H9 (cell line): ENCODE results near the gene PHACTR4. TPM values are rescaled to one million over a fixed set of nuclear protein-coding genes. Genes with fewer than 3 reads are reported as not detected.

Experiments
- DNase-seq: peaks from one replicate; pipeline ENCODE4 v3.0.0-alpha.2; 2017
- H2AFZ ChIP-seq: one replicate; pipeline ENCODE4 v1.6.1; 2013; ENCODE audit warnings: mild to moderate bottlenecking, low read length, control low read depth, moderate library complexity
- H2AK5ac ChIP-seq: 2 replicates; pipeline ENCODE4 v1.6.1; 2013; ENCODE audit warnings: low read length, control low read depth, mixed read lengths; ENCODE audit not compliant: insufficient read length
- H2BK120ac ChIP-seq: one replicate; pipeline ENCODE4 v1.6.1; 2013; ENCODE audit warnings: low read depth, mild to moderate bottlenecking, low read length, control low read depth, inconsistent platforms; ENCODE audit not compliant: poor library complexity, severe bottlenecking
- H2BK12ac ChIP-seq: 2 replicates; pipeline ENCODE4 v1.6.1; 2013; ENCODE audit warnings: low read length, control low read depth, mixed read lengths, low read depth; ENCODE audit not compliant: insufficient read length
- H2BK15ac ChIP-seq: 2 replicates; pipeline ENCODE4 v1.6.1; 2013; ENCODE audit warnings: low read depth, low read length, control low read depth
- H2BK20ac ChIP-seq: one replicate; pipeline ENCODE4 v1.6.1; 2013; ENCODE audit warnings: low read depth, mild to moderate bottlenecking, low read length, control low read depth, inconsistent platforms; ENCODE audit not compliant: poor library complexity, severe bottlenecking
- H2BK5ac ChIP-seq: 2 replicates; pipeline ENCODE4 v1.6.1; 2013; ENCODE audit warnings: low read length, control low read depth, mixed read lengths; ENCODE audit not compliant: insufficient read length
- H3K14ac ChIP-seq: 2 replicates; pipeline ENCODE4 v1.6.1; 2013; ENCODE audit warnings: low read length, control low read depth; ENCODE audit not compliant: insufficient read depth
- H3K18ac ChIP-seq: 2 replicates; pipeline ENCODE4 v1.6.1; 2013; ENCODE audit warnings: low read depth, mild to moderate bottlenecking, mixed read lengths, low read length, control low read depth; ENCODE audit not compliant: insufficient read length
- H3K23ac ChIP-seq: 2 replicates; pipeline ENCODE4 v1.6.1; 2013; ENCODE audit warnings: low read length, control low read depth, mixed read lengths, low read depth; ENCODE audit not compliant: insufficient read length
- H3K23me2 ChIP-seq: 2 replicates; pipeline ENCODE4 v1.6.1; 2013; ENCODE audit warnings: low read depth, mild to moderate bottlenecking, mixed read lengths, low read length, control low read depth; ENCODE audit not compliant: insufficient read length, poor library complexity, severe bottlenecking
- H3K27ac ChIP-seq: 2 replicates; pipeline ENCODE4 v1.5.1; 2013; ENCODE audit warnings: low read length, control low read depth, mixed read lengths, low read depth; ENCODE audit not compliant: insufficient read length
- H3K27me3 ChIP-seq: 2 replicates; pipeline ENCODE4 v1.6.1; 2013; ENCODE audit warnings: low read length, control low read depth, inconsistent platforms; ENCODE audit not compliant: insufficient read depth
- H3K4ac ChIP-seq: 2 replicates; pipeline ENCODE4 v1.6.1; 2013; ENCODE audit warnings: low read depth, mild to moderate bottlenecking, control low read depth, inconsistent platforms, low read length, moderate library complexity
- H3K4me1 ChIP-seq: 2 replicates; pipeline ENCODE4 v1.6.1; 2013; ENCODE audit warnings: low read length, control low read depth, inconsistent platforms; ENCODE audit not compliant: insufficient read depth
- H3K4me2 ChIP-seq: 2 replicates; pipeline ENCODE4 v1.6.1; 2013; ENCODE audit warnings: low read length, control low read depth, mixed read lengths; ENCODE audit not compliant: insufficient read length, insufficient read depth
- H3K56ac ChIP-seq: 2 replicates; pipeline ENCODE4 v1.6.1; 2013; ENCODE audit warnings: low read depth, mild to moderate bottlenecking, mixed read lengths, low read length, control low read depth; ENCODE audit not compliant: insufficient read length
- H3K79me1 ChIP-seq: 2 replicates; pipeline ENCODE4 v1.6.1; 2013; ENCODE audit warnings: low read depth, mild to moderate bottlenecking, moderate library complexity, low read length, control low read depth, inconsistent platforms; ENCODE audit not compliant: insufficient read depth, poor library complexity, severe bottlenecking
- H3K79me2 ChIP-seq: 2 replicates; pipeline ENCODE4 v1.6.1; 2013; ENCODE audit warnings: low read length, control low read depth, inconsistent platforms; ENCODE audit not compliant: insufficient read depth
- H3K9ac ChIP-seq: 2 replicates; pipeline ENCODE4 v1.6.1; 2013; ENCODE audit warnings: low read length, control low read depth, mixed read lengths; ENCODE audit not compliant: insufficient read length; ENCODE audit errors: extremely low read depth
- H3K9me3 ChIP-seq: one replicate; pipeline ENCODE4 v1.6.1; 2013; ENCODE audit warnings: low read depth, low read length, inconsistent platforms; ENCODE audit not compliant: control insufficient read depth
- H3T11ph ChIP-seq: one replicate; pipeline ENCODE4 v1.6.1; 2013; ENCODE audit warnings: mild to moderate bottlenecking, low read length, control low read depth, inconsistent platforms
- H4K20me1 ChIP-seq: one replicate; pipeline ENCODE4 v1.6.1; 2013; ENCODE audit not compliant: control insufficient read depth, insufficient read length, insufficient read depth
- H4K5ac ChIP-seq: 2 replicates; pipeline ENCODE4 v1.6.1; 2013; ENCODE audit warnings: low read depth, mild to moderate bottlenecking, mixed read lengths, low read length, control low read depth; ENCODE audit not compliant: insufficient read length
- H4K8ac ChIP-seq: replicated peaks from 2 replicates; pipeline ENCODE4 v1.6.1; 2013; ENCODE audit warnings: low read length, control low read depth, mixed read lengths, low read depth; ENCODE audit not compliant: insufficient read length
- H4K91ac ChIP-seq: 2 replicates; pipeline ENCODE4 v1.6.1; 2013; ENCODE audit warnings: low read depth, mild to moderate bottlenecking, moderate library complexity, mixed read lengths, low read length, control low read depth; ENCODE audit not compliant: insufficient read length
- H3K27ac Mint-ChIP-seq, 3 experiments: 2 replicates in 2 of 3; 3 replicates in 1 of 3; pipeline ENCODE4 v1.8.0; 2020 to 2021; ENCODE audit warnings: mixed read lengths in 3 of 3, mild to moderate bottlenecking in 1 of 3, moderate library complexity in 1 of 3
- H3K27me3 Mint-ChIP-seq: 2 replicates; pipeline ENCODE4 v1.8.0; 2021; ENCODE audit warnings: low read depth, mild to moderate bottlenecking, moderate library complexity, mixed read lengths
- H3K36me3 Mint-ChIP-seq, 3 experiments: 2 replicates in 2 of 3; 3 replicates in 1 of 3; pipeline ENCODE4 v1.8.0; 2020 to 2021; ENCODE audit warnings: low read depth in 3 of 3, mixed read lengths in 3 of 3; ENCODE audit not compliant: insufficient read depth in 1 of 3
- H3K4me1 Mint-ChIP-seq, 2 experiments: 2 replicates each; pipeline ENCODE4 v1.8.0; 2020; ENCODE audit warnings: mixed read lengths in 2 of 2
- H3K4me3 Mint-ChIP-seq, 2 experiments: 2 replicates in 1 of 2; 3 replicates in 1 of 2; pipeline ENCODE4 v1.8.0; 2020 to 2021; ENCODE audit warnings: mild to moderate bottlenecking in 2 of 2, mixed read lengths in 2 of 2, moderate library complexity in 1 of 2
- H3K9me3 Mint-ChIP-seq, 2 experiments: 2 replicates in 1 of 2; 3 replicates in 1 of 2; pipeline ENCODE4 v1.8.0; 2020; ENCODE audit warnings: mild to moderate bottlenecking in 2 of 2, mixed read lengths in 2 of 2, moderate library complexity in 1 of 2
- WGBS: extraction: QIAGEN DNeasy Blood & Tissue Kit; methylation state at CpG from one replicate; pipeline ENCODE4 v1.1.7; 2013; ENCODE audit warnings: missing lambda C conversion rate, low lambda C conversion rate, mixed read lengths; ENCODE audit not compliant: insufficient read length; ENCODE audit errors: extremely low coverage; 5-methylcytosine and 5-hydroxymethylcytosine counted together
- total RNA-seq: library from RNA; stranded (reverse); gene quantifications from 2 replicates; pipeline ENCODE4 v1.2.1, GENCODE V29; 2021
- TF ChIP-seq, protein P1 (sequence below): fragments of 200-600 bp; sonication (generic); conservative IDR thresholded peaks from 3 replicates; pipeline ENCODE4 v1.8.0; 2021; ENCODE audit warnings: antibody characterized with exemption, mild to moderate bottlenecking

The PHACTR4 gene
- total RNA-seq, 1 experiment from 2014 or later: 54.0 TPM

DNA sequence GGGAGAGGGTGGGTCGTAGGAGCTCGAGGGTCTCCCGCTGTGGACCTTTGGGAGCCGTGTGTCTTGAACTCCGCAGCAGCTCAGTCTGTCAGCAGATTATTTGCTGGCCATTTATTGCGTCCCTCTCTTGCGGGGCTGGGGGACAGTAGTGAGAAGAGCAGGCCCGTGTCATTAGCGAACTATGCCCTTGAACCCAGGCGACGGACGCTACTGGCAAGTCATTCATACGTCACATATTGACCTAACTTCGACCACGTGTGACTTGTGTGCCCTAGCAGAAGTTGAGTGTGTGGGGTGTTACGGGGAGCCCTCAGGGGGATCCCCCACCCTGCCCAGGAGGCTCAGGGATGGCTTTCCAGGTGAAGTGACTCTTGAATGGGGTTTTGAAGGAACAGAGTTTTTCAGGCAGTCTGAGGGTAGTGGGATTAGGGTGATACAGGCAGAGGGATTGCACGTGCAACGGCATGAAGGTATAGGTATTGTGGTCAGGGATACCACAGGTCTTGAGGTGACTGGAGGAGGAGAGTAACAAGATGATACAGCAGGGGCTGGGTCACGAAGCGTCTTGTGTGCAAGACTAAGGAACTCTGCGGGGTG lies 149.3 kb downstream of the PHACTR4 start:
- peaks cover 8% of the 10 kb centered on the region for H3K23me2 ChIP-seq
- no peaks in the 10 kb centered on the region for H3K27me3 ChIP-seq
- no CpG with 5 or more reads among the region's 21 CpGs for WGBS
- H3K18ac ChIP-seq: peak overlapping the region; percentile 78
- H3K79me1 ChIP-seq: no peaks in the 10 kb centered on the region
- H3K79me2 ChIP-seq: peaks cover 24% of the 10 kb centered on the region; the same call in 1 of the 2 replicates
- TF ChIP-seq, protein P1, sequence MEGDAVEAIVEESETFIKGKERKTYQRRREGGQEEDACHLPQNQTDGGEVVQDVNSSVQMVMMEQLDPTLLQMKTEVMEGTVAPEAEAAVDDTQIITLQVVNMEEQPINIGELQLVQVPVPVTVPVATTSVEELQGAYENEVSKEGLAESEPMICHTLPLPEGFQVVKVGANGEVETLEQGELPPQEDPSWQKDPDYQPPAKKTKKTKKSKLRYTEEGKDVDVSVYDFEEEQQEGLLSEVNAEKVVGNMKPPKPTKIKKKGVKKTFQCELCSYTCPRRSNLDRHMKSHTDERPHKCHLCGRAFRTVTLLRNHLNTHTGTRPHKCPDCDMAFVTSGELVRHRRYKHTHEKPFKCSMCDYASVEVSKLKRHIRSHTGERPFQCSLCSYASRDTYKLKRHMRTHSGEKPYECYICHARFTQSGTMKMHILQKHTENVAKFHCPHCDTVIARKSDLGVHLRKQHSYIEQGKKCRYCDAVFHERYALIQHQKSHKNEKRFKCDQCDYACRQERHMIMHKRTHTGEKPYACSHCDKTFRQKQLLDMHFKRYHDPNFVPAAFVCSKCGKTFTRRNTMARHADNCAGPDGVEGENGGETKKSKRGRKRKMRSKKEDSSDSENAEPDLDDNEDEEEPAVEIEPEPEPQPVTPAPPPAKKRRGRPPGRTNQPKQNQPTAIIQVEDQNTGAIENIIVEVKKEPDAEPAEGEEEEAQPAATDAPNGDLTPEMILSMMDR: no peak
- no peak overlapping the region for H2BK15ac ChIP-seq
- H3K23ac ChIP-seq: no peak overlapping the region
- peak overlapping the region; percentile 1 for H2BK120ac ChIP-seq
- Mint-ChIP-seq H3K36me3 (peaks cover 14 to 30% (median 24%) of the 10 kb centered on the region in 3 experiments), H3K4me3 (peak overlapping the region; percentile 84 to 91), H3K4me1 (peaks cover 37 to 45% of the 10 kb centered on the region in 2 experiments), H3K9me3 (0 out of 5 replicates have a peak, but pooled peaks cover 0 to 3% of the 10 kb centered on the region in 2 experiments), H3K27ac (peak overlapping the region; percentile 78 to 99 (median 96)), H3K27me3 (peaks cover 6% of the 10 kb centered on the region)
- H2BK12ac ChIP-seq: peak overlapping the region; percentile 18
- H2BK5ac ChIP-seq: no peak overlapping the region
- no peak overlapping the region for H4K91ac ChIP-seq
- no peak overlapping the region for H2BK20ac ChIP-seq
- peak overlapping the region; percentile 21 for H2AK5ac ChIP-seq
- peak overlapping the region; percentile 78 for H3K9ac ChIP-seq
- H3K4me1 ChIP-seq: peaks cover 14% of the 10 kb centered on the region
- no peak overlapping the region for H3T11ph ChIP-seq
- no peak overlapping the region for H2AFZ ChIP-seq
- H4K8ac ChIP-seq: no peak overlapping the region
- no peak for DNase-seq
- H3K27ac ChIP-seq: no peak overlapping the region
- H4K5ac ChIP-seq: peak overlapping the region; percentile 2
- H3K56ac ChIP-seq: no peak overlapping the region
- no peaks in the 10 kb centered on the region for H4K20me1 ChIP-seq
- H3K4ac ChIP-seq: no peak overlapping the region; the same call in 1 of the 2 replicates
- H3K4me2 ChIP-seq: peak overlapping the region; percentile 86
- no peaks in the 10 kb centered on the region for H3K9me3 ChIP-seq
- H3K14ac ChIP-seq: peak overlapping the region; percentile 61
